Tibial nerve (tissue), 4 donors: ENCODE data around the gene TAF6L. TPM values are rescaled to one million over a fixed set of nuclear protein-coding genes. Genes with fewer than 3 reads are reported as not detected.

Source experiments
- DNase-seq, 2 donors: peaks; one replicate each; pipeline ENCODE4 v3.0.0-alpha.2; 2019; ENCODE audit warnings: low spot score in 2 of 2
- H3K27ac ChIP-seq, 4 donors: fragments of 200-600 bp; sonication (generic) in 3 of 4; one replicate each; pipeline ENCODE4 v1.5.1; 2017 to 2019; ENCODE audit warnings: mild to moderate bottlenecking in 1 of 4
- H3K27me3 ChIP-seq, 2 donors: fragments of 200-600 bp; sonication (generic) in 1 of 2; one replicate each; pipeline versions ENCODE4 v1.5.1 to v1.6.0; 2017 to 2019
- H3K36me3 ChIP-seq, 3 donors: fragments of 200-600 bp; sonication (generic); one replicate each; pipeline ENCODE4 v1.5.1; 2018 to 2019
- H3K4me1 ChIP-seq, 4 donors: fragments of 200-600 bp; sonication (generic) in 3 of 4; one replicate each; pipeline ENCODE4 v1.5.1; 2017 to 2019
- H3K4me3 ChIP-seq, 4 donors: fragments of 200-600 bp; sonication (generic) in 3 of 4; one replicate each; pipeline ENCODE4 v1.5.1; 2017 to 2019; ENCODE audit warnings: mild to moderate bottlenecking in 1 of 4, moderate library complexity in 1 of 4
- H3K9me3 ChIP-seq, 4 donors: fragments of 200-600 bp; sonication (generic) in 3 of 4; one replicate each; pipeline ENCODE4 v1.5.1; 2017 to 2019
- EP300 ChIP-seq, 2 donors: sonication (generic); formaldehyde crosslinking; IDR thresholded peaks; one replicate each; pipeline ENCODE4 v1.6.1; 2017; ENCODE audit warnings: antibody characterized with exemption in 2 of 2, mild to moderate bottlenecking in 1 of 2
- POLR2A ChIP-seq, 2 donors: fragments of 450-650 bp; IDR thresholded peaks; one replicate each; pipeline ENCODE4 v1.6.1; 2017; ENCODE audit warnings: antibody characterized with exemption in 2 of 2, mild to moderate bottlenecking in 2 of 2, moderate library complexity in 2 of 2
- WGBS, 2 donors: methylation state at CpG; one replicate each; pipeline ENCODE4 v1.1.5; 2018; 5-methylcytosine and 5-hydroxymethylcytosine counted together
- total RNA-seq, 4 donors: library from RNA; depleted of rRNA; stranded (reverse); fragments of >200 nt; gene quantifications; one replicate each; pipeline ENCODE4 v1.1.0, GENCODE V29; 2016
- TF ChIP-seq, protein P1 (sequence below), 5 experiments: fragments of 200-600 bp in 3 of 5; fragments of 450-650 bp in 2 of 5; sonication (generic) in 3 of 5; IDR thresholded peaks; one replicate each; pipeline ENCODE4 v1.5.1; 2016 to 2019; ENCODE audit warnings: antibody characterized with exemption in 5 of 5, mild to moderate bottlenecking in 3 of 5, moderate library complexity in 2 of 5

The TAF6L gene
- total RNA-seq, 4 donors from 2014 or later: 23.2 to 38.8 (median 33.1) TPM

DNA sequence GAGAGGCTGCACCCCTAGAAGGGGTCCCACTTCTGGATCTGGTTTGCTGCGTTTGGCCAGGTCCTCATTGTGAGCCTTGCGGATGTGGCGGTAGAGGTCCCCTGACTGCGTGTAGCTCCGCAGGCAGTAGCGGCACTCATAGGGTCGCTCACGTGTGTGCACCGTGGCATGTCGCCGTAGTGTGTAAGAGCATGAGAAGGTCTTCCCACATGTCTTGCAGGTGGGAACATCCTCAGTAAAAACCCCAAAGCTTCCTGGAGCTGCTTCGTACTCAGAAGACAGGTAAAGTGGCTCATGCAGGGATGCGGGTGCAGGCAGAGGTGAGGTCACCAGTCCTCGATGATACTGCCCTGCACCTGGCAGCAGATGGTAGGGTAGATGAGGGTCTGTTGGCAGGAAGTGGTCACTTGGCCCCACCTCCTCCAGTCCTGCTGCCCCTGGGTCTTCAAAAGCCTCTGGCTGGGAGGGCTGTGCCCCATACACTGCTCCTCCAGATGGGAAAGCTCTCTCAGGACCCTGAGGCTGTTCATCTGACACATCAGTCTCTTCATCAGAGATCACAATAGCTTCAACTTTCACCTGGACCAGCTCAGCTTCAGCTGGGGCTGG, 18.9 kb upstream of the TAF6L start:
- WGBS, 2 donors: 94 to 99% methylated on average over 14 of the region's 14 CpGs
- Histone ChIP-seq H3K4me3 (no peak overlapping the region), H3K27ac (no peak overlapping the region), H3K27me3 (no peaks in the 10 kb centered on the region), H3K9me3 (no peaks in the 10 kb centered on the region), H3K36me3 (peaks cover 0 to 31% (median 0%) of the 10 kb centered on the region in 3 donors), H3K4me1 (peaks cover 0 to 45% (median 9%) of the 10 kb centered on the region in 4 donors)
- TF ChIP-seq EP300 (IDR thresholded peaks at IDR 0.05): no peak
- no peak for TF ChIP-seq POLR2A (IDR thresholded peaks at IDR 0.05)
- TF ChIP-seq, protein P1, sequence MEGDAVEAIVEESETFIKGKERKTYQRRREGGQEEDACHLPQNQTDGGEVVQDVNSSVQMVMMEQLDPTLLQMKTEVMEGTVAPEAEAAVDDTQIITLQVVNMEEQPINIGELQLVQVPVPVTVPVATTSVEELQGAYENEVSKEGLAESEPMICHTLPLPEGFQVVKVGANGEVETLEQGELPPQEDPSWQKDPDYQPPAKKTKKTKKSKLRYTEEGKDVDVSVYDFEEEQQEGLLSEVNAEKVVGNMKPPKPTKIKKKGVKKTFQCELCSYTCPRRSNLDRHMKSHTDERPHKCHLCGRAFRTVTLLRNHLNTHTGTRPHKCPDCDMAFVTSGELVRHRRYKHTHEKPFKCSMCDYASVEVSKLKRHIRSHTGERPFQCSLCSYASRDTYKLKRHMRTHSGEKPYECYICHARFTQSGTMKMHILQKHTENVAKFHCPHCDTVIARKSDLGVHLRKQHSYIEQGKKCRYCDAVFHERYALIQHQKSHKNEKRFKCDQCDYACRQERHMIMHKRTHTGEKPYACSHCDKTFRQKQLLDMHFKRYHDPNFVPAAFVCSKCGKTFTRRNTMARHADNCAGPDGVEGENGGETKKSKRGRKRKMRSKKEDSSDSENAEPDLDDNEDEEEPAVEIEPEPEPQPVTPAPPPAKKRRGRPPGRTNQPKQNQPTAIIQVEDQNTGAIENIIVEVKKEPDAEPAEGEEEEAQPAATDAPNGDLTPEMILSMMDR (IDR thresholded peaks at IDR 0.05): no peak
- no peak for DNase-seq

DNA sequence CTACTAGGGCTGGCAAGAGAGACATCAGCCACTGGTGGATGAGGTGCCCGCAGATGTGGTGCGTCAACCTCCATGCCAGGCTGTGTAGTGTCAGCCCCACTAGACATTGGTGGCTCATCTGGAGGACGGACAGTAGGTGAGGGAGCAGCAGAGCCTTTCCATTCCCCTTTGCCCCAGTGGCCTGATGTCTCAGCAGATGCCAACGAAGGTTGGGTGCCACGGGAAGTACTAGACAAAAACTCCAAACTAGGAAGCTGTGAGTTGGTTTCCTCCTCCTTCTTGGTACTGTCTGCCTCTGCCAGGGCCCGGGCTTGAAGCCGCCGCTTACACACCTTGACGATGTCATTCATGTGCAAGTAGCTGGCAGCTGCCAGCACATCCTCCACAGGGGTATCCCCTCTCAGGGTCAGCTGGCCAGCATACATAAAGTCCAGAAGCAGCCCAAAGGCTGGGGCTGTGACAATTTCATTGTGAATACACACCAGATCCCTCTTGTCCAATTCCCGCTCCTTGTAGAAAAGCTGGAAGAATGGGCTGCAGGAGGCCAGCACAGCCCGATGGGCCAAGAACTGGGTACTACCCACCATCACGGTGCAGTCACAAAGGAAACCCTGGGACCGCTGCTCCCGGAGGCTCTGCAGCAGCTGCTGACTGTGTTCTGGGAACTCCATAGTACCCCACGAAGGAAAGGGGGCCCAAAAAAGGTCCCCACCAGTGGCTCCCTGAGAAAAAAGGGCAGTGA, 18.0 kb upstream of the TAF6L start:
- no peaks in the 10 kb centered on the region for H3K9me3 ChIP-seq
- TF ChIP-seq, protein P1 (IDR thresholded peaks at IDR 0.05): no peak
- TF ChIP-seq EP300 (IDR thresholded peaks at IDR 0.05) (no peak), POLR2A (IDR thresholded peaks at IDR 0.05) (no peak)

DNA sequence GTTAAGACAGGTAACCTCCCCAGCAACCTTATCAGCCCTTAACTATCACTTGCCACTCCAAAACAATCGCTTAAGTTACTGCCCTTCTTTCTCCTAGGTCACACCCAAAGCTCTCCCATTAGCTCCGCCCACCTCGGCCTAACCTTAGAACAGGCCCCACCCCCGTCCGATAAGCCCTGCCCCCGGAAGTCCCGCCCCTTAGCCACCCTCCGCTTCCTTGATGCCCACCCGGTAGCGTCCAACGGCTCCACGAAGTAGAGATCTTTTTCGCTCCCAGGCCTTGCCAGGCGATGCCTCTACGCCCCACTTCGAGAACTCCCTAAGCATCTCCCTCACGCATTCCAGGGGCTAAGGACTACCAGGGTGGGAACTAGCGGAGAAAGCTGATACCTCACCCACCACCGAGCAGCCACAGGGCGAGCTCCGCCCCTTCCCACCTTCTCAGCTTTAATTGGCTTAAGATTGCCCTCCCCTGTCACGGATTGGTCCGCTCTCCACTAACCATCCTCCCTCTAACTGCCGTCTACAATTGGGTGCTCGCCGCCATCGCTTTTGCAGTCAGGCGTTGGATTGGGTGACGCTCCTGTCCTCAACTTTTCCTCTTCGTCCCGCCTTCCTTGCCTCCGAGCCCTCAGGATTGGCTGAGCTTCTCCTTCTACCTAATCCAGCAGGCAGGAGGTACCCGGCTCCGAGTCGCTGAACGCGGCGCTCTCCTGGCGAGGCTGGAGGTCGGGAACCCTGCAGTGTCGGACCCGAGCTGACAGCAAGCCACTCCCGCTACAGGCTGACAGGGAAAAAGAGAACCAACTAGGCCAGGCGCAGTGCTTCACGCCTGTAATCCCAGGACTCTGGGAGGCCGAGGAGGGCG, 17.2 kb upstream of the TAF6L start, which contains the start of gene ZBTB3:
ZBTB3 (minus strand) TSS at position 425 of the 868 bp plus-strand sequence. CDS start 496 bp downstream, outside the sequence.
- no peaks in the 10 kb centered on the region for H3K9me3 ChIP-seq
- peak within 1 kb of the TSS; percentile 52 to 94 (median 58) for H3K4me3 ChIP-seq
- H3K36me3 ChIP-seq: peaks cover 0 to 27% (median 0%) of the 10 kb centered on the region in 3 donors
- H3K27ac ChIP-seq: peak within 1 kb of the TSS; percentile 93 to 96 (median 94)
- H3K4me1 ChIP-seq: peaks cover 0 to 40% (median 9%) of the 10 kb centered on the region in 4 donors
- DNase-seq: peak; percentile 95 to 96
- 1% methylated on average over 47 of the region's 47 CpGs for WGBS, 2 donors
- TF ChIP-seq, protein P1 (IDR thresholded peaks at IDR 0.05): peak in 2 of 5 experiments; percentile 49 to 54
- peak; percentile 68 to 97 for TF ChIP-seq EP300 (IDR thresholded peaks at IDR 0.05)
- TF ChIP-seq POLR2A (IDR thresholded peaks at IDR 0.05): peak; percentile 69 to 79
- no peaks in the 10 kb centered on the region for H3K27me3 ChIP-seq

More for the DNA sequence above, 18.0 kb upstream of the TAF6L start:
- Histone ChIP-seq H3K27me3 (no peaks in the 10 kb centered on the region), H3K27ac (peak overlapping the region; percentile 91 to 95 (median 93)), H3K36me3 (peaks cover 0 to 31% (median 0%) of the 10 kb centered on the region in 3 donors), H3K4me3 (peak overlapping the region; percentile 52 to 94 (median 58)), H3K4me1 (peaks cover 0 to 42% (median 9%) of the 10 kb centered on the region in 4 donors)
- 86 to 88% methylated on average over 11 to 15 of the region's 15 CpGs for WGBS, 2 donors
- no peak for DNase-seq

DNA sequence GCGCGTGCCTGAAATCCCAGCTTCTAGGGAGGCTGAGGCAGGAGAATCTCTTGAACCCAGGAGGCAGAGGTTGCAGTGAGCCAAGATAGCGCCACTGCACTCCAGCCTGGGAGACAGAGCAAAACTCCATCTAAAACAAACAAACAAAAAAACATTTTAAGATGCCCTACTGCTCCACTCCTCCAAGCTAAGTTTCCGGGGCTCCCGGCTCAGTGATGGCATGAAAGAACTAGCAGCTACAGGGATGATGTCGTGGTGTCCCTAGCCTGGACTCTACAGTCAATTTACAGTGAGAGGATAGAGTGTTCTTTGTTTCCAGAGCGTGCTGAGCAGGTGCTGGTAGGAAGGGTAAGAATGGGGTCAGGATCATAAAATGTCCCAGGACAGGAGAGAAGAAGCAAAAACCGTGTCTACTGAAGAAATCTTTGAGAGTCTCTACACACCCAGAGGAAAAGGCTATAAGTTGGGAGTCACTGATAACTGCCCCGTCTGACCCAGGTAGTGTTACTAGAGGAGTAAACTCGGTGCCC, 16.0 kb upstream of the TAF6L start:
- no peaks in the 10 kb centered on the region for H3K27me3 ChIP-seq
- no peaks in the 10 kb centered on the region for H3K9me3 ChIP-seq
- H3K4me1 ChIP-seq: peaks cover 0 to 38% (median 9%) of the 10 kb centered on the region in 4 donors
- no peak overlapping the region for H3K4me3 ChIP-seq
- H3K27ac ChIP-seq: no peak overlapping the region
- H3K36me3 ChIP-seq: peaks cover 0 to 18% (median 0%) of the 10 kb centered on the region in 3 donors
- no peak for DNase-seq
- TF ChIP-seq POLR2A (IDR thresholded peaks at IDR 0.05) (no peak), EP300 (IDR thresholded peaks at IDR 0.05) (no peak)
- TF ChIP-seq, protein P1 (IDR thresholded peaks at IDR 0.05): no peak
- 55 to 68% methylated on average over 10 of the region's 10 CpGs for WGBS, 2 donors
